IMR-90 (cell line): ENCODE data around the gene SLC25A12. TPM values are rescaled to one million over a fixed set of nuclear protein-coding genes. Genes with fewer than 3 reads are reported as not detected.

Source experiments
- ATAC-seq: fragments of 200-7000 bp; cut with Tn5 transposase; 2 replicates; pipeline ENCODE4 v1.9.1; 2020; ENCODE audit warnings: low read depth, mild to moderate bottlenecking, moderate library complexity
- BruUV-seq: library from RNA; stranded (reverse); fragments of 400-500 nt; replicated peaks from 2 replicates; lab custom pipeline; 2021; lab: Mats Ljungman, UMichigan
- CTCF ChIA-PET: fragments of 300-600 bp; formaldehyde crosslinking; extraction: SDS; loops from one replicate; lab custom pipeline; 2021; ENCODE audit warnings: antibody characterized with exemption; lab: Yijun Ruan, JAX
- POLR2A ChIA-PET: fragments of 300-600 bp; sonication (Branson Sonifier 250); formaldehyde crosslinking; loops from one replicate; lab custom pipeline; 2022; ENCODE audit warnings: antibody characterized with exemption; ENCODE audit not compliant: unreplicated experiment; lab: Charles Lee
- DNase-seq: peaks from one replicate; pipeline ENCODE4 v3.0.0; 2013
- H2AFZ ChIP-seq: replicated peaks from 2 replicates; pipeline ENCODE3; 2013; ENCODE audit warnings: low read length, mild to moderate bottlenecking; ENCODE audit not compliant: poor library complexity
- H2AK5ac ChIP-seq: 2 replicates; pipeline ENCODE4 v1.6.1; 2013; ENCODE audit warnings: low read depth, low read length, inconsistent platforms
- H2AK9ac ChIP-seq: replicated peaks from 2 replicates; pipeline ENCODE3; 2013; ENCODE audit warnings: mild to moderate bottlenecking, low read depth, low read length, moderate library complexity; ENCODE audit not compliant: poor library complexity
- H2BK120ac ChIP-seq: 2 replicates; pipeline ENCODE4 v1.6.1; 2013; ENCODE audit warnings: low read depth, low read length, inconsistent platforms
- H2BK15ac ChIP-seq: 3 replicates; pipeline ENCODE4 v1.6.1; 2013; ENCODE audit warnings: low read depth, low read length, inconsistent platforms
- H2BK20ac ChIP-seq: 2 replicates; pipeline ENCODE4 v1.6.1; 2013; ENCODE audit warnings: low read depth, mild to moderate bottlenecking, inconsistent platforms, low read length, moderate library complexity
- H2BK5ac ChIP-seq: 2 replicates; pipeline ENCODE4 v1.6.1; 2013; ENCODE audit warnings: mild to moderate bottlenecking, low read depth, low read length, inconsistent platforms; ENCODE audit not compliant: poor library complexity, severe bottlenecking
- H3K14ac ChIP-seq: replicated peaks from 2 replicates; pipeline ENCODE4 v1.6.1; 2013; ENCODE audit warnings: low read depth, low read length, inconsistent platforms
- H3K18ac ChIP-seq: 2 replicates; pipeline ENCODE4 v1.6.1; 2013; ENCODE audit warnings: low read depth, low read length, control low read depth
- H3K23ac ChIP-seq: 2 replicates; pipeline ENCODE4 v1.6.1; 2013; ENCODE audit warnings: low read depth, low read length, inconsistent platforms
- H3K27ac ChIP-seq: 2 replicates; pipeline ENCODE4 v1.5.1; 2013; ENCODE audit warnings: mild to moderate bottlenecking, control low read depth, low read length; ENCODE audit not compliant: insufficient read depth
- H3K27me3 ChIP-seq: 2 replicates; pipeline ENCODE4 v1.6.1; 2013; ENCODE audit warnings: low read length; ENCODE audit not compliant: control insufficient read depth, insufficient read depth
- H3K36me3 ChIP-seq: 2 replicates; pipeline ENCODE4 v1.6.1; 2013; ENCODE audit warnings: low read length, mixed read lengths; ENCODE audit not compliant: control insufficient read depth, insufficient read depth
- H3K4ac ChIP-seq: 2 replicates; pipeline ENCODE4 v1.6.1; 2013; ENCODE audit warnings: low read depth, low read length, inconsistent platforms
- H3K4me1 ChIP-seq: 2 replicates; pipeline ENCODE4 v1.6.1; 2013; ENCODE audit warnings: low read length, mixed read lengths; ENCODE audit not compliant: control insufficient read depth, insufficient read depth
- H3K4me2 ChIP-seq: 2 replicates; pipeline ENCODE4 v1.6.1; 2013; ENCODE audit warnings: low read depth, mild to moderate bottlenecking, control low read depth, low read length, moderate library complexity
- H3K4me3 ChIP-seq: 2 replicates; pipeline ENCODE4 v1.5.1; 2013; ENCODE audit warnings: low read depth, mild to moderate bottlenecking, control low read depth, low read length, moderate library complexity; ENCODE audit not compliant: insufficient read depth
- H3K56ac ChIP-seq: 2 replicates; pipeline ENCODE4 v1.6.1; 2013; ENCODE audit warnings: low read length, inconsistent platforms; ENCODE audit not compliant: insufficient read depth; ENCODE audit errors: extremely low read depth
- H3K79me1 ChIP-seq, 2 experiments: 2 replicates each; pipeline ENCODE4 v1.6.1; 2013; ENCODE audit warnings: low read length in 2 of 2, inconsistent platforms in 1 of 2, low read depth in 1 of 2
- H3K9ac ChIP-seq: 2 replicates; pipeline ENCODE4 v1.6.1; 2013; ENCODE audit warnings: low read depth, low read length, control low read depth
- H3K9me1 ChIP-seq: 2 replicates; pipeline ENCODE4 v1.6.1; 2013; ENCODE audit warnings: low read length, inconsistent platforms; ENCODE audit not compliant: insufficient read depth
- H3K9me3 ChIP-seq: 2 replicates; pipeline ENCODE4 v1.6.1; 2013; ENCODE audit warnings: low read length; ENCODE audit not compliant: control insufficient read depth, insufficient read depth
- H4K20me1 ChIP-seq: 2 replicates; pipeline ENCODE4 v1.6.1; 2013; ENCODE audit warnings: low read length, inconsistent platforms; ENCODE audit not compliant: insufficient read depth
- H4K5ac ChIP-seq: 2 replicates; pipeline ENCODE4 v1.6.1; 2013; ENCODE audit warnings: mild to moderate bottlenecking, low read depth, low read length, control low read depth
- H4K8ac ChIP-seq, 2 experiments: 2 replicates each; pipeline ENCODE4 v1.6.1; 2013; ENCODE audit warnings: low read depth in 2 of 2, low read length in 2 of 2, control low read depth in 1 of 2, inconsistent platforms in 1 of 2
- H4K91ac ChIP-seq: 2 replicates; pipeline ENCODE4 v1.6.1; 2013; ENCODE audit warnings: low read depth, low read length, inconsistent platforms; ENCODE audit not compliant: insufficient read depth
- BHLHE40 ChIP-seq: fragments of 150-350 bp; IDR thresholded peaks from 2 replicates; pipeline ENCODE4 v1.6.1; 2016; ENCODE audit warnings: mild to moderate bottlenecking, low read depth, low read length
- CEBPB ChIP-seq: IDR thresholded peaks from 2 replicates; pipeline ENCODE4 v1.6.1; 2012; ENCODE audit warnings: low read depth, low read length, improper control_type of control experiment
- CTCF ChIP-seq: conservative IDR thresholded peaks from 2 replicates; pipeline ENCODE4 v1.5.1; 2012; ENCODE audit warnings: mild to moderate bottlenecking, low read depth, low read length, improper control_type of control experiment
- ELK1 ChIP-seq: fragments of 150-350 bp; IDR thresholded peaks from 2 replicates; pipeline ENCODE4 v1.6.1; 2016; ENCODE audit warnings: low read depth, mild to moderate bottlenecking, low read length, moderate library complexity, borderline replicate concordance
- RAD21 ChIP-seq: IDR thresholded peaks from 2 replicates; pipeline ENCODE4 v1.6.1; 2012; ENCODE audit warnings: low read length, improper control_type of control experiment
- RFX5 ChIP-seq: IDR thresholded peaks from 2 replicates; pipeline ENCODE4 v1.8.0; 2012; ENCODE audit warnings: low read depth, mild to moderate bottlenecking, low read length, moderate library complexity
- SMC3 ChIP-seq: fragments of 150-350 bp; IDR thresholded peaks from 2 replicates; pipeline ENCODE4 v1.6.1; 2016; ENCODE audit warnings: low read depth, mild to moderate bottlenecking, antibody characterized with exemption, low read length, moderate library complexity
- USF2 ChIP-seq: fragments of 150-350 bp; IDR thresholded peaks from 2 replicates; pipeline ENCODE4 v1.6.1; 2017; ENCODE audit warnings: mild to moderate bottlenecking, antibody characterized with exemption, low read length, low read depth
- WGBS, 2 experiments: methylation state at CpG; one replicate each; pipeline versions ENCODE4 v1.1.5 to v1.1.7; 2013; ENCODE audit warnings: missing lambda C conversion rate in 2 of 2; ENCODE audit not compliant: insufficient read length in 1 of 2; ENCODE audit errors: extremely low coverage in 2 of 2; 5-methylcytosine and 5-hydroxymethylcytosine counted together
- dilution Hi-C: fragments of 300-500 bp; cut with HindIII; formaldehyde crosslinking; loops from one replicate; pipeline ENCODE4 v1.14.3; 2018; ENCODE audit warnings: low sequenced_read_pairs; ENCODE audit not compliant: unreplicated experiment
- in situ Hi-C: fragments of 300-500 bp; cut with MboI; formaldehyde crosslinking; loops from 3 replicates; pipeline ENCODE4 v1.14.3; 2019; ENCODE audit warnings: low sequenced_read_pairs, inconsistent platforms, mixed read lengths
- intact Hi-C: fragments of 100-400 bp; cut with micrococcal nuclease; formaldehyde crosslinking; loops from 2 replicates; pipeline ENCODE4 v1.10.0; 2022
- polyA plus RNA-seq, 3 experiments: library from polyadenylated mRNA; depleted of rRNA; stranded (reverse); fragments of >200 nt; gene quantifications; 2 replicates each; pipeline ENCODE4 v1.2.3, GENCODE V29; 2012; ENCODE audit warnings: low replicate concordance in 1 of 3
- total RNA-seq: library from RNA; depleted of rRNA; stranded (reverse); fragments of >200 nt; gene quantifications from 2 replicates; pipeline ENCODE4 v1.2.3, GENCODE V29; 2012

The SLC25A12 gene
- total and polyA plus RNA-seq, 2 of the 4 experiments (the other 2 are of a cell fraction) = 16.3 to 17.6 TPM

GRCh38 chr2:171787333-171788072, 106.5 kb downstream of the SLC25A12 start:
- TF ChIP-seq CTCF (no peak), RFX5 (no peak), USF2 (no peak), SMC3 (no peak), ELK1 (no peak), CEBPB (no peak), BHLHE40 (no peak), RAD21 (no peak)
- Histone ChIP-seq H3K4me1 (no peaks in the 10 kb centered on the region), H3K79me1 (no peaks in the 10 kb centered on the region), H3K18ac (no peak overlapping the region), H4K8ac (no peak overlapping the region), H2BK120ac (no peak overlapping the region), H2BK5ac (no peak overlapping the region), H4K20me1 (no peaks in the 10 kb centered on the region), H4K5ac (no peak overlapping the region), H3K9ac (no peak overlapping the region), H3K56ac (no peak overlapping the region), H3K23ac (no peak overlapping the region), H3K4ac (no peak overlapping the region), H3K4me3 (no peak overlapping the region), H3K27ac (no peak overlapping the region), H2BK15ac (no peak overlapping the region), H3K4me2 (no peak overlapping the region), H2AFZ (no peak overlapping the region), H3K14ac (no peak overlapping the region), H3K36me3 (peaks cover 19% of the 10 kb centered on the region), H2AK5ac (no peak overlapping the region), H2AK9ac (no peak overlapping the region), H3K9me1 (no peaks in the 10 kb centered on the region), H2BK20ac (no peak overlapping the region), H3K9me3 (no peaks in the 10 kb centered on the region), H4K91ac (no peak overlapping the region), H3K27me3 (no peaks in the 10 kb centered on the region)
- POLR2A ChIA-PET = no interaction called here
- intact Hi-C loops = no loop called here
- WGBS, 2 experiments = 84% methylated on average over 4 of the region's 11 CpGs; no CpG with 5 or more reads in 1 of the 2 experiments
- DNase-seq (no peak), ATAC-seq (no peak)
- CTCF ChIA-PET = interaction anchor here (0.6 kb wide), 1 partner anchor 16 kb away, joined by 3 read pairs; no protein-coding TSS in a partner anchor
- no TSS peak for BruUV-seq
- dilution Hi-C loops = no loop called here
- in situ Hi-C loops = no loop called here
